SU-DHL-6 (cell line): Measurements from ENCODE around the gene NSDHL.

Experiments
- H2AFZ ChIP-seq: fragments of 200-600 bp; sonication (generic); 2 replicates; pipeline ENCODE4 v1.6.1; 2014; ENCODE audit warnings: low read depth, mild to moderate bottlenecking, moderate library complexity, mixed read lengths, antibody characterized with exemption, low read length; ENCODE audit not compliant: severe bottlenecking
- H3F3A ChIP-seq: fragments of 200-600 bp; shearing (Covaris generic); 2 replicates; pipeline ENCODE4 v1.6.0; 2016; ENCODE audit warnings: antibody characterized with exemption, mild to moderate bottlenecking; ENCODE audit not compliant: insufficient read depth
- H3K27ac ChIP-seq: fragments of 200-600 bp; sonication (generic); 2 replicates; pipeline ENCODE4 v1.5.1; 2016; ENCODE audit warnings: low read depth, mild to moderate bottlenecking, low read length, moderate library complexity, mixed read lengths
- H3K27me3 ChIP-seq: fragments of 200-600 bp; sonication (generic), shearing (Covaris generic); 2 replicates; pipeline ENCODE4 v1.6.0; 2014; ENCODE audit warnings: mild to moderate bottlenecking, low read length
- H3K36me3 ChIP-seq: fragments of 200-600 bp; sonication (generic); 2 replicates; pipeline ENCODE4 v1.6.1; 2014; ENCODE audit warnings: mild to moderate bottlenecking, low read length, mixed read lengths
- H3K4me2 ChIP-seq: fragments of 300-600, 200-600 bp; shearing (Covaris generic), sonication (generic); 2 replicates; pipeline ENCODE4 v1.6.0; 2014; ENCODE audit warnings: low read length, low read depth, mild to moderate bottlenecking; ENCODE audit not compliant: poor library complexity, severe bottlenecking
- H3K4me3 ChIP-seq: fragments of 200-600 bp; sonication (generic); 2 replicates; pipeline ENCODE4 v1.5.1; 2014; ENCODE audit warnings: antibody characterized with exemption, low read length, mild to moderate bottlenecking, mixed read lengths; ENCODE audit not compliant: insufficient read depth, poor library complexity, severe bottlenecking
- H3K79me2 ChIP-seq: fragments of 200-600 bp; sonication (generic); 2 replicates; pipeline ENCODE4 v1.6.1; 2014; ENCODE audit warnings: mild to moderate bottlenecking, low read length, moderate library complexity; ENCODE audit not compliant: insufficient read depth
- H3K9ac ChIP-seq: fragments of 200-600 bp; sonication (generic); 2 replicates; pipeline ENCODE4 v1.7.0; 2014; ENCODE audit warnings: mild to moderate bottlenecking, low read length
- H3K9me2 ChIP-seq: fragments of 200-600 bp; sonication (generic); replicated peaks from 2 replicates; pipeline ENCODE4 v1.6.1; 2014; ENCODE audit warnings: low read length; ENCODE audit not compliant: insufficient read depth
- H3K9me3 ChIP-seq: fragments of 200-600 bp; sonication (generic); 2 replicates; pipeline ENCODE4 v1.6.1; 2014; ENCODE audit warnings: low read length, mixed read lengths; ENCODE audit not compliant: insufficient read depth
- H4K20me1 ChIP-seq: fragments of 200-600 bp; sonication (generic); 2 replicates; pipeline ENCODE4 v1.6.1; 2014; ENCODE audit warnings: low read depth, mild to moderate bottlenecking, antibody characterized with exemption, low read length, moderate library complexity, mixed read lengths
- CTCF ChIP-seq: fragments of 200-600 bp; sonication (generic); IDR thresholded peaks from one replicate; pipeline ENCODE4 v1.5.1; 2017; ENCODE audit warnings: antibody characterized with exemption, mild to moderate bottlenecking, low read length, moderate library complexity; ENCODE audit not compliant: insufficient read depth, poor library complexity, severe bottlenecking
- EZH2phosphoT487 ChIP-seq: fragments of 200-600 bp; sonication (generic), shearing (Covaris generic); conservative IDR thresholded peaks from 2 replicates; pipeline ENCODE4 v1.6.1; 2018; ENCODE audit warnings: mild to moderate bottlenecking, antibody characterized with exemption, low read length, moderate library complexity, mixed read lengths

The NSDHL gene

GRCh38 chrX:152847281-152847680 is 16.4 kb downstream of the NSDHL start:
- no peaks in the 10 kb centered on the region for H3F3A ChIP-seq
- no peaks in the 10 kb centered on the region for H3K9me3 ChIP-seq
- H3K4me3 ChIP-seq = no peak overlapping the region
- no peaks in the 10 kb centered on the region for H3K36me3 ChIP-seq
- no peak overlapping the region for H3K4me2 ChIP-seq
- H2AFZ ChIP-seq = no peak overlapping the region
- no peak overlapping the region for H3K9ac ChIP-seq
- H3K27ac ChIP-seq = no peak overlapping the region
- H3K9me2 ChIP-seq = no peaks in the 10 kb centered on the region
- no peaks in the 10 kb centered on the region for H3K27me3 ChIP-seq
- TF ChIP-seq CTCF = no peak
- TF ChIP-seq EZH2phosphoT487 = no peak
- no peaks in the 10 kb centered on the region for H4K20me1 ChIP-seq
- H3K79me2 ChIP-seq = peaks cover 20% of the 10 kb centered on the region; the same call in 1 of the 2 replicates

- H3K27ac ChIP-seq = no peak overlapping the region
- no peaks in the 10 kb centered on the region for H4K20me1 ChIP-seq
- no peaks in the 10 kb centered on the region for H3K36me3 ChIP-seq
- H3K4me3 ChIP-seq = no peak overlapping the region
- H2AFZ ChIP-seq = no peak overlapping the region
- H3F3A ChIP-seq = no peaks in the 10 kb centered on the region
- H3K79me2 ChIP-seq = no peaks in the 10 kb centered on the region
- H3K9ac ChIP-seq = no peak overlapping the region
- no peaks in the 10 kb centered on the region for H3K9me3 ChIP-seq
- H3K27me3 ChIP-seq = no peaks in the 10 kb centered on the region
- no peak for TF ChIP-seq EZH2phosphoT487
- TF ChIP-seq CTCF = no peak
- H3K9me2 ChIP-seq = no peaks in the 10 kb centered on the region
- H3K4me2 ChIP-seq = no peak overlapping the region
Observed at GRCh38 chrX:152850465-152850864, 19.6 kb downstream of the NSDHL start.

GRCh38 chrX:152853986-152854385 is 23.1 kb downstream of the NSDHL start:
- H3K9me2 ChIP-seq = no peaks in the 10 kb centered on the region
- no peak overlapping the region for H3K4me3 ChIP-seq
- H4K20me1 ChIP-seq = no peaks in the 10 kb centered on the region
- no peak for TF ChIP-seq CTCF
- TF ChIP-seq EZH2phosphoT487 = no peak
- no peak overlapping the region for H3K9ac ChIP-seq
- no peaks in the 10 kb centered on the region for H3K9me3 ChIP-seq
- H3K79me2 ChIP-seq = no peaks in the 10 kb centered on the region
- H3F3A ChIP-seq = no peaks in the 10 kb centered on the region
- no peak overlapping the region for H2AFZ ChIP-seq
- H3K4me2 ChIP-seq = no peak overlapping the region
- H3K27me3 ChIP-seq = no peaks in the 10 kb centered on the region
- no peak overlapping the region for H3K27ac ChIP-seq
- H3K36me3 ChIP-seq = 0 out of 2 replicates have a peak, but pooled peaks cover 2% of the 10 kb centered on the region

- Histone ChIP-seq H3K9me2 (no peaks in the 10 kb centered on the region), H3K4me2 (no peak overlapping the region), H4K20me1 (no peaks in the 10 kb centered on the region), H3K27me3 (no peaks in the 10 kb centered on the region), H3K4me3 (no peak overlapping the region), H2AFZ (no peak overlapping the region), H3K9ac (no peak overlapping the region), H3K27ac (no peak overlapping the region), H3K36me3 (0 out of 2 replicates have a peak, but pooled peaks cover 3% of the 10 kb centered on the region), H3F3A (no peaks in the 10 kb centered on the region), H3K79me2 (no peaks in the 10 kb centered on the region), H3K9me3 (no peaks in the 10 kb centered on the region)
- TF ChIP-seq CTCF (no peak), EZH2phosphoT487 (no peak)
Observed at GRCh38 chrX:152861116-152861515, 30.3 kb downstream of the NSDHL start.
